Adipose tissue (tissue), 3 donors: ENCODE data around the gene ANO2. TPM values are rescaled to one million over a fixed set of nuclear protein-coding genes. Genes with fewer than 3 reads are reported as not detected.

Experiments
- H3K27ac ChIP-seq: one replicate; pipeline ENCODE4 v1.5.1; 2013; ENCODE audit warnings: low read depth, low read length
- WGBS, 3 donors: extraction: QIAGEN DNeasy Blood & Tissue Kit; methylation state at CpG; one replicate each; pipeline ENCODE4 v1.1.7; 2013; 5-methylcytosine and 5-hydroxymethylcytosine counted together
- polyA plus RNA-seq, 3 donors: library from polyadenylated mRNA; stranded (reverse); fragments of 200-250 nt; gene quantifications; one replicate each; pipeline ENCODE4 v1.2.3, GENCODE V29; 2013
- donor health status: healthy with polysubstance abuse.
- donor health status: Bipolar disorder and iron deficiency.
- donor health status: healthy.

Gene ANO2
- polyA plus RNA-seq, 3 donors, result 1.0 to 11.7 (median 6.6) TPM

DNA sequence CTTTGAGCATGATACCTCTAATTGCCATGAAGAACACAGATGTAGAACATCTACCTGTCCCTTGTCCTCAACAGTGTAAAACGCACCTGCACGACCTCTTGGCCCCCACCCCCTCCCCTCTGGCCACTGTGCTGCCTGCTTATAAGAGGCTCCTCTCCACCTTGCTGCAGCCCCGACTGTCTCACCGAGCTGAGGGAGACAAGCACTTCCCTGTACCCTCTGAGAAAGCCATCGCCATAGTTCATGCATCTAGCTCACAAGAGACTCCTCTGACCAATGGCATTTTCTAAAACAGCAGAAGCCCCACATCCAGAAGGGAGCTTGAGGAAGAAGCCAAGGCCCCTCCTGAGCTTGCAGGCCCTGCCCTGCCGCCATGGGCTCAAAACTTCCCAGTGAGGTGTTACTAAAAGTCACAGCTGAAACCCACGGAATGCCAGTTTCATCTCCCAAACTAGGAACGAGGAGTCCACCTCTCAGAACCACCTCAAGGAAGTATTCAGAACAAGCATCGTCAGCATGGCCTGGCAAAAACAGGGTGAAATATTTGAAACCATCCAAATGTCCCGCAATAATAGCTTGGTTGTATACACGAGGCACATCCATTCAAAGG, 21.5 kb upstream of the ANO2 start:
- no peak overlapping the region for H3K27ac ChIP-seq
- 73 to 85% (median 84%) methylated on average over 11 of the region's 11 CpGs for WGBS, 3 donors

GRCh38 chr12:5965950-5966383, 20.9 kb upstream of the ANO2 start:
- 28 to 43% (median 38%) methylated on average over 9 of the region's 9 CpGs for WGBS, 3 donors
- no peak overlapping the region for H3K27ac ChIP-seq

DNA sequence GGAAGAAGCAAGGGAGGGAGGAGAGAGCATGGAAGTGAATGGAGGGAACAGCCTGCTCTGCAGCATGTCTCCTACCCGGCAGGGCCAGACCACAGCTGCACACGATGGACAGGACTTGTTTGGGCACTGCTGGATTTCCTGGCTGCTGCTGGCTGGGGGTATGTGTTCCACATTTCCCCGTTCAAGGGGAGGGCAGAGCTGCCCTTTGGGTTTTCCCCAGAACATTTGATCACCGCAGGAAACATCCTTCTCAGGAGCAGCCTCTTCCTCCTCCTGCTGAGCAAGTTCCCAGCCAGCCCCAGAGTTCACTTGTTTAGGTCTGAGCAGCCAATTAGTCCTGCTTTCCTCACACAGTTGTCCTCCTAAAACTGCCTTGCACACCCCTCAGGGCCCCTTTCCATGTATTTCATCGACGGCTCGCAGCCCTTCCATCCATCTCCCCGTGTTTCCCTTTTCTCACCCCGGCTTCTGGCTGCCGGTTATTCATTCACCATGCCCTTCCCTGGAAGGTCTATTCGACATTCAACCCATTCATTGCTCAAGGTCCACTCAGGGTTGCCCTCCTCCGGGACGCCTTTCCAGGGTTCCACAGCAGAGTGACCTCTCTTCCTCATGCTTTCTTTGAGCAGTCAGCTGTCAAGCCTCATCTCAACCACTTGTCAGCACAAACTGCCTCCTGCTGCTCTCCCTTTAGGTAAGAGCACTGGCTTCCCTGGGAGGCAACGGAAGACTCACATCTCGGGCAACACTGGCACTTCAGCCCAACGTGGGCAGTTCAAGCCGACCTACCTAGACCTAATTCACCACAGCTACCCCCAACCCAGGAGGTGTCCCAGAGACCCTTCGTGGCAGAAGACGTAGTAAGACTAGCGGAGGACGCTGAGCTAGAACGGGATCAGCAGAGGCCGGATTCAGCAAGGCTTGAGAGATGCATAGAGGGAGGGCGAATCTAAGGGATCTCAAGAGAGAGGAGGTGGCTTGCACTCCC, 20.1 kb upstream of the ANO2 start:
- no peak overlapping the region for H3K27ac ChIP-seq
- WGBS, 3 donors, result 46 to 70% (median 68%) methylated on average over 24 of the region's 24 CpGs

DNA sequence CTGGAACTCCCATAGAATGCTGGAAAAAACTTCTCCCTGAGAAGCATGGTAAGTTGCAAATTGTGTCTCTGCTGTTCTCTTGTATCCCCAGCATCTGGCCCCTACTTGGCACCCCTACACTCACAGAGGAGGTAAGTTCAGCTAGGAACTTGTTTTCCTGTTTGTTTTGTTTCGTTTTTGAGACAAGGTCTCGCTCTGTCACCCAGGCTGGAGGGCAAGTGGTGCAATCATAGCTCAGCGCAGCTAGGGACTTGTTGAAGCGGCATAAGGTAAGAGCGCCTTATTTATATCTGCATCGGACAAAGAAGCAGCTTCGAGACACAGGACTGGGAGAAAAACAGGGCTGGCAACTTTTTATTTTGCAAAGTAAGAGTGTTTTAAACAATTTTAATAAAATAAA, 18.5 kb upstream of the ANO2 start:
- 73 to 84% (median 82%) methylated on average over 7 of the region's 7 CpGs for WGBS, 3 donors
- H3K27ac ChIP-seq, result no peak overlapping the region

GRCh38 chr12:5960783-5961182, 15.7 kb upstream of the ANO2 start:
- 68 to 87% (median 85%) methylated on average over 4 of the region's 4 CpGs for WGBS, 3 donors
- H3K27ac ChIP-seq, result no peak overlapping the region

DNA sequence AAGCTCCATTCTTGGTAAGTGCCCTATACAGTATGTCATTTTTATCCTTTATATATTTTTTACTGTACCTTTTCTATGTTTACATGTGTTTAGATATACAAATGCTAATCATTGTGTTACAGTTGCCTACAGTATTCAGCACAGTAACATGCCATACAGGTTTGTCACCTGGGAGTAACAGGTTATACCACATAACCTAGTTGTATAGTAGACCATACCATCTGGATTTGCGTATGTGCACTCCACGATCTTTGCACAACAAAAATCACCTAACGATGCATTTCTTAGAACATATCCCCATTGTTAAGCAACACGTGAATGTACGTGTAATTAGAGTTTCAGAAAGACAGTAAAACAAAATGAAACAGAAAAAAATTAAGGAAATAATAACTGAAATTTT, 11.9 kb upstream of the ANO2 start:
- no peak overlapping the region for H3K27ac ChIP-seq
- WGBS, 3 donors, result 82 to 96% (median 96%) methylated on average over 5 of the region's 5 CpGs

- no peak overlapping the region for H3K27ac ChIP-seq
- WGBS, 3 donors, result 16 to 36% (median 32%) methylated on average over 3 of the region's 3 CpGs
These were observed 9.6 kb upstream of the ANO2 start for GRCh38 chr12:5954661-5955060.

DNA sequence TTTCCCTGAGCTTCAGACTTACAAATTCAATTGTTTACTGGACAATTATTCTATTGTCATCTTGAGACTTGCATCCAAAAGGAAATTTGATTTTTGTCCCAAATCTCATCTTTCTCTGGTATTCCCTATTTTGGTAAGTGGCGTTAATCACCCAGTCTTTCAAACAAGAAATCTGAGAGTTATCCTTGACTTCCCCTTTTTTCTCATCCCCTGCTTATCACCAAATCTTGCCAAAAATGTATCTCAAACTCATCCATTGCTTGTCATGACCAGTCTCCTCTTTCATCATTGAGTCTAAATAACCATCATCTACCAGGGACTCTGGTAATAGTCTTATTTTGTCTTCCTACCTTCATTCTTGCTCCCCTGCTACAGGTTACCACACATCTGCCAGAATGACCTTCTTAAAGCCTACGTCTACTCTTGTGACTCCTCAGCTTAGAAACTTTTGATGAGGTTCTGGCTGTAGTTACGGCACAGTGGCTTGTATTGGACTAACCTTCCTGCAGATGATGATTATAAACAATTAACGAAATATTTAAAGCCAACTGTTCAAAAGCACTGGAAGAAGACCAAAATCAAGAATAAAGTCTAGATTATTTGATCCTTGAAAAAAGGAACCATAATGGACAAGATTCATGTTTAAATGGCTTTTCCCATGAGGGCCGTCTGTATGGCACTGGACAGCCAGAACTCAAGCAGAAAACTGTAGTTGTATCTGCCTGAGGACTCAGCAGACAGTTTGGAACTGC, 9.0 kb upstream of the ANO2 start:
- 63 to 83% (median 81%) methylated on average over 5 of the region's 5 CpGs for WGBS, 3 donors
- H3K27ac ChIP-seq, result no peak overlapping the region

- 66 to 76% (median 68%) methylated on average over 3 of the region's 3 CpGs for WGBS, 3 donors
- no peak overlapping the region for H3K27ac ChIP-seq
These were observed 7.0 kb upstream of the ANO2 start for GRCh38 chr12:5952031-5952430.

- WGBS, 3 donors, result 46 to 69% (median 55%) methylated on average over 3 of the region's 3 CpGs
- H3K27ac ChIP-seq, result no peak overlapping the region
These were observed 3.6 kb upstream of the ANO2 start for GRCh38 chr12:5948696-5949095.

DNA sequence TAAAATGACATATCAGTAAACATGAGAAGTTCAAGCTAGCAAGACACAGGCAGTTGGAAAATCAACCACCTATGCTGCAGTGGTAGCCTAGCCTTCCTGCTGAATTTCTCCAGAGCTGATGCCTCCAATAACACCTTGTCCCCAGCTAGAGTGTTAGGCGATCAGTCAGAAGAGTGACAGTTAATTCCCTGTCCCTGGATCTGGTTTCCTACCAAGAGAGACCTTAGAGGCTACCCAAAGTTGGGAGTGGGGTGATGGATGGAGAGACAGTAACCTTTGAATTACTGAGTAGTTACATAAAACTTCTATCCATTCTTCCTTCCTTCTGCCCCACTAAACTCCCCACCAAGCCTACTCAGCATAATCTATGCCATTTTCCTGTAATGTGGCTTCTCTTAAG, 1.9 kb upstream of the ANO2 start:
- no peak overlapping the region for H3K27ac ChIP-seq
- WGBS, 3 donors, result 61 to 90% (median 81%) methylated on average over 1 of the region's 1 CpG

DNA sequence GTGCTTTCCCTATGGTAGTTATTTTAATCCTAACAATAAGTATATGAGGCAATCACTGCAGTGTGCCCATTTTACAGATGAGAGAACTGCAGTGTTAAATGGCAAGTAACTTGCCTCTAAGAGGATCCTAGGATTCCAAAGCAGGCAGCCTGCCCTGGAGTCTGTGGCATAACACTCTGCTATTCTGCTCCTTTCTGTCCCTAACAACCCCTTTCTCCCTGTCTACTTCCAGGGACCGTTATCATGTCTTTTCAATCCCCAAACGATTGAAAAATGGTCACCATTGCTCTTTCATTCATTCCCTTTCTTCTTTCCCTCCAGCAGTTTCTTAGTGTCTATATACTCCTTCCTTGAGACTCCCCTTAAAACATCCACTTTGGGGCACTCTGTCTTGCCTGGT, 1.3 kb upstream of the ANO2 start:
- no peak overlapping the region for H3K27ac ChIP-seq
- 71 to 87% (median 86%) methylated on average over 2 of the region's 2 CpGs for WGBS, 3 donors

GRCh38 chr12:5944688-5945070, 380 bp downstream of the ANO2 start:
- H3K27ac ChIP-seq, result no peak overlapping the region
- WGBS, 3 donors, result 7 to 37% (median 28%) methylated on average over 12 of the region's 12 CpGs

- H3K27ac ChIP-seq, result no peak overlapping the region
- WGBS, 3 donors, result 72 to 90% (median 88%) methylated on average over 8 of the region's 8 CpGs
These were observed 1.0 kb downstream of the ANO2 start for GRCh38 chr12:5944053-5944452.

DNA sequence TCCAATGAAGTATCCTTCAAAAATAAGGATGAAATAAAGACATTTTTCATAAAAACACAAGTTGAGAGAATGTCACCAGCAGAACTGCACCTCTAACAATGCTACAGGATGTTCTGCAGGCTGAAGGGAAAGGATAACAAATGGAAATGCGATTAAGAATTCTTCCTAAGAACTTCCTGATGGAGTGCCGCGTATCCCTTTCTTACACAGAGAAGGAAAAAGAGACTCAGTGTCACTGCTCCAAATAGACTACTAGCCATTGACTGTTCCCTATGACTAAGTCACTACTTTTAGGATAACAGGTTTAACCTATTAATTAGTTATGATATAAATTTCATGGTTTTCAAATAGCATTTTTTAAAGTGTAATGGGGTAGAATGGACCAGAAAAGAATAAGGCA, 3.2 kb downstream of the ANO2 start:
- H3K27ac ChIP-seq, result no peak overlapping the region
- WGBS, 3 donors, result 75 to 79% (median 76%) methylated on average over 3 of the region's 3 CpGs

- no peak overlapping the region for H3K27ac ChIP-seq
- WGBS, 3 donors, result 69 to 79% (median 74%) methylated on average over 4 of the region's 4 CpGs
These were observed 17.1 kb downstream of the ANO2 start for GRCh38 chr12:5927732-5928516.

DNA sequence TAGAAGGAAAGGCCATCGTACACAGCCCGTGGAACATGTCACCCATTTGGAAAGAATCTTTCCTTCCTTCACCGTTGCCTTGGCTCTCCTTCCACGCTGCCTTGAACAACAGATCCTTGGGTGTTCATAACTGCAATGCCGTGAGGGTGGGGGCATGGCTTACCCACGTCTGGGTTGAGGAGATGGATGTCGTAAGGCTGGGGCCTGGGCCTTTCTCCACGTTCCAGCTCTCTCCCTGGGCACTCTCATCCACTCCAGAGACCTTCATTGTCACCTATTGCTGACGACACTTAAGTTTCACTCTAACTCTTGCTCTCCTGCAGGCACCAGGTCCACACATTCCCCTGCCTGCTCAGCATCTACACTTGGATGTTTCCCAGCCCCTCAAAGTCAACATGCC, 19.4 kb downstream of the ANO2 start:
- H3K27ac ChIP-seq, result no peak overlapping the region
- 73 to 82% (median 79%) methylated on average over 9 of the region's 9 CpGs for whole genome bisulfite sequencing, 3 donors

GRCh38 chr12:5924342-5924741, 20.7 kb downstream of the ANO2 start:
- WGBS, 3 donors, result 48 to 73% (median 73%) methylated on average over 7 of the region's 7 CpGs
- no peak overlapping the region for H3K27ac ChIP-seq
